ENCODE results near the gene SPACA7. TPM values are rescaled to one million over a fixed set of nuclear protein-coding genes. Genes with fewer than 3 reads are reported as not detected.

Gene SPACA7
- total RNA-seq, 4 donors from 2014 or later, result not detected

DNA sequence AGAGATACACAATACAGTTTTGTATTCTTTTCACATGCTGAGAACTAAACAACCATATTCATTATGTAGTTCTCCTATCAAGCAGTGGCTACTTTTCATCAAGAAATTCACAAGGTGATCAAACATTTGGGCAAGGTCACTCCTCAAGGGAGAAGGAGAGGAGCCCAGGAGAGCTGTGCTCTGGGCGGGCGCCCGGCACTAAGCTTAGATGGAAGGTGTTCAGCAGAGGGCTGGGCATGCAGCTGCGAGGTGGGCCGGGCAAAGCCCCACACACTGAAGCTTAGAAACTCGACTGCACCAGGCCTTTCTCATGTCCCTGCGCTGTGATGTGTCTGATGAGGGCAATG is 30.4 kb upstream of the SPACA7 start:
- Histone ChIP-seq H3K4me3 (no peak overlapping the region), H3K36me3 (no peaks in the 10 kb centered on the region), H3K27ac (no peak overlapping the region), H3K27me3 (peaks cover 0 to 42% of the 10 kb centered on the region in 2 donors), H3K4me1 (no peaks in the 10 kb centered on the region), H3K9me3 (peaks cover 0 to 10% (median 0%) of the 10 kb centered on the region in 4 donors)
- 54 to 65% methylated on average over 5 of the region's 7 CpGs for WGBS, 2 donors
- TF ChIP-seq POLR2A (IDR thresholded peaks at IDR 0.05), result no peak
- TF ChIP-seq EP300 (IDR thresholded peaks at IDR 0.05), result no peak
- TF ChIP-seq, protein P1, sequence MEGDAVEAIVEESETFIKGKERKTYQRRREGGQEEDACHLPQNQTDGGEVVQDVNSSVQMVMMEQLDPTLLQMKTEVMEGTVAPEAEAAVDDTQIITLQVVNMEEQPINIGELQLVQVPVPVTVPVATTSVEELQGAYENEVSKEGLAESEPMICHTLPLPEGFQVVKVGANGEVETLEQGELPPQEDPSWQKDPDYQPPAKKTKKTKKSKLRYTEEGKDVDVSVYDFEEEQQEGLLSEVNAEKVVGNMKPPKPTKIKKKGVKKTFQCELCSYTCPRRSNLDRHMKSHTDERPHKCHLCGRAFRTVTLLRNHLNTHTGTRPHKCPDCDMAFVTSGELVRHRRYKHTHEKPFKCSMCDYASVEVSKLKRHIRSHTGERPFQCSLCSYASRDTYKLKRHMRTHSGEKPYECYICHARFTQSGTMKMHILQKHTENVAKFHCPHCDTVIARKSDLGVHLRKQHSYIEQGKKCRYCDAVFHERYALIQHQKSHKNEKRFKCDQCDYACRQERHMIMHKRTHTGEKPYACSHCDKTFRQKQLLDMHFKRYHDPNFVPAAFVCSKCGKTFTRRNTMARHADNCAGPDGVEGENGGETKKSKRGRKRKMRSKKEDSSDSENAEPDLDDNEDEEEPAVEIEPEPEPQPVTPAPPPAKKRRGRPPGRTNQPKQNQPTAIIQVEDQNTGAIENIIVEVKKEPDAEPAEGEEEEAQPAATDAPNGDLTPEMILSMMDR (IDR thresholded peaks at IDR 0.05), result no peak
- no peak for DNase-seq (ENCODE audit: low spot score in 2 of 2)

DNA sequence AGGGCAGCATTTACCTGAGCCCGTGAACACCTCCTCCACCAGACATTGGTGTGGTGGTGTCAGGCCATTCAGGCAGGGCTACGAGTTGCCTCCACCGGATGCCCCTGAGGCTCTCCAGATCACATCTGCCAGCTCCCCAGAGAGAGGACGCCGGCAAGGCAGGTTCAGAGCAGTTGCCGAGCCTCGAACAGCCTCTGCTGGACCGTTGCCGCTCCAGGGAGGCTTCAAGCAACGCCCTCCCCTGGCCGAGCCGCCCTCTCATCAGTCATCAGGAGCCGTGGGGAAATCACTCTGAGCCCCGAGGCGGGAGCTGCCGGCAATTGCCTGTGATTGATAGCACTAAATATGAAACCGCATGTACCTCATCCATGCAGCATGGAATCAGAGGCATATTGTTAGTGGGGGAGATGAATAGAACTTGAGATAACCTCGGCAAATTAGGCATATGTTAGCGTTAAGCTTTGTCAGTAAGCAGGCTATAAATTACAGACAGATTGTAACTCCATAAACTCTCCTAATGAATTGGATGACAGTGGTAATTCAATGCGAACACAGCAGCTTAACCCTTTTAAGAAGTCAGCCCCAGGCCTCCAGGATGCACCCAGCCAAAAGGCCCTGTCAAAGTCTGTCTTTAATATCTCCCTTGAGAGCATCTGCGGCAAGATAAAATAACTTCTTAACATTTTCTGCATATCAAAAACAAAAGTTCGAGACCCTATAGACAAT is 29.8 kb upstream of the SPACA7 start:
- Histone ChIP-seq H3K9me3 (peaks cover 0 to 10% (median 0%) of the 10 kb centered on the region in 4 donors), H3K4me1 (no peaks in the 10 kb centered on the region), H3K4me3 (no peak overlapping the region), H3K27me3 (peaks cover 0 to 42% of the 10 kb centered on the region in 2 donors), H3K36me3 (no peaks in the 10 kb centered on the region), H3K27ac (no peak overlapping the region)
- WGBS, 2 donors, result 8 to 10% methylated on average over 20 to 22 of the region's 22 CpGs
- TF ChIP-seq EP300 (IDR thresholded peaks at IDR 0.05), result no peak
- TF ChIP-seq, protein P1 (IDR thresholded peaks at IDR 0.05), result no peak
- no peak for TF ChIP-seq POLR2A (IDR thresholded peaks at IDR 0.05)
- DNase-seq (ENCODE audit: low spot score in 2 of 2), result no peak

- no peak overlapping the region for H3K27ac ChIP-seq
Measured at GRCh38 chr13:112346899-112347229, 29.3 kb upstream of the SPACA7 start.

DNA sequence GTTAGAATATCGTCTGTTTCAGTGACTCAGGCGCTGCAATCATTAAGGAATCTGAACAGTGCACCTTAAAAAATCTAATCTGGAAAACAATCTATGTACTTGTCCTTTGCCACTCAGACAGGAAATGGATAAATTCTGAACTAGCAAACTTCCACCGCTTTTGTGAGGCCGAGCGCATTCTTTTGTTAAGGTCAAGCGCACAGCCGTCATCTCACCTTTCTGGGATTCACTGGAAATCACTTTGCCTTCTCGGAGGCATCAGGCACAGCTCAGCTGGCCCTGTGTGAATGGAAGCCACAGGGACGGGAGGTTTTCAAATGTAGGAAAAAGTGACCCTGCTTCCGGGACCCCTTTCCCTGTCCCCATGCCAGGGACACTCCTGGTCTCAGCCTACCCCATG is 28.2 kb upstream of the SPACA7 start:
- Histone ChIP-seq H3K9me3 (peaks cover 0 to 3% (median 0%) of the 10 kb centered on the region in 4 donors), H3K4me3 (no peak overlapping the region), H3K27me3 (peaks cover 0 to 37% of the 10 kb centered on the region in 2 donors), H3K27ac (no peak overlapping the region), H3K36me3 (no peaks in the 10 kb centered on the region), H3K4me1 (no peaks in the 10 kb centered on the region)
- no peak for DNase-seq (ENCODE audit: low spot score in 2 of 2)
- TF ChIP-seq EP300 (IDR thresholded peaks at IDR 0.05) (no peak), POLR2A (IDR thresholded peaks at IDR 0.05) (no peak)
- TF ChIP-seq, protein P1 (IDR thresholded peaks at IDR 0.05), result no peak
- 56 to 66% methylated on average over 10 of the region's 10 CpGs for WGBS, 2 donors

More at GRCh38 chr13:112346899-112347229, 29.3 kb upstream of the SPACA7 start:
- peaks cover 0 to 42% of the 10 kb centered on the region in 2 donors for H3K27me3 ChIP-seq
- H3K36me3 ChIP-seq, result no peaks in the 10 kb centered on the region
- peaks cover 0 to 10% (median 0%) of the 10 kb centered on the region in 4 donors for H3K9me3 ChIP-seq
- no peak for TF ChIP-seq EP300 (IDR thresholded peaks at IDR 0.05)
- TF ChIP-seq POLR2A (IDR thresholded peaks at IDR 0.05), result no peak
- TF ChIP-seq, protein P1 (IDR thresholded peaks at IDR 0.05), result no peak
- no peak for DNase-seq (ENCODE audit: low spot score in 2 of 2)
- H3K4me3 ChIP-seq, result no peak overlapping the region
- 31 to 34% methylated on average over 9 of the region's 9 CpGs for WGBS, 2 donors
- no peaks in the 10 kb centered on the region for H3K4me1 ChIP-seq

- Histone ChIP-seq H3K27me3 (peaks cover 0 to 37% of the 10 kb centered on the region in 2 donors), H3K9me3 (no peaks in the 10 kb centered on the region), H3K36me3 (no peaks in the 10 kb centered on the region), H3K4me1 (no peaks in the 10 kb centered on the region), H3K4me3 (no peak overlapping the region), H3K27ac (no peak overlapping the region)
- TF ChIP-seq POLR2A (IDR thresholded peaks at IDR 0.05) (no peak), EP300 (IDR thresholded peaks at IDR 0.05) (no peak)
- TF ChIP-seq, protein P1 (IDR thresholded peaks at IDR 0.05), result no peak
- WGBS, 2 donors, result 90 to 91% methylated on average over 11 of the region's 12 CpGs
- no peak for DNase-seq (ENCODE audit: low spot score in 2 of 2)
Measured at GRCh38 chr13:112348642-112349345, 27.4 kb upstream of the SPACA7 start.
